CD4-positive, alpha-beta T cell treated with Interleukin-17A for 4 hours (primary cell): ENCODE results near the gene SCYGR5.

Experiments
- DNase-seq: peaks from one replicate; pipeline ENCODE4 v3.0.0-alpha.2; 2020; ENCODE audit warnings: mixed read lengths

SCYGR5 gene

DNA sequence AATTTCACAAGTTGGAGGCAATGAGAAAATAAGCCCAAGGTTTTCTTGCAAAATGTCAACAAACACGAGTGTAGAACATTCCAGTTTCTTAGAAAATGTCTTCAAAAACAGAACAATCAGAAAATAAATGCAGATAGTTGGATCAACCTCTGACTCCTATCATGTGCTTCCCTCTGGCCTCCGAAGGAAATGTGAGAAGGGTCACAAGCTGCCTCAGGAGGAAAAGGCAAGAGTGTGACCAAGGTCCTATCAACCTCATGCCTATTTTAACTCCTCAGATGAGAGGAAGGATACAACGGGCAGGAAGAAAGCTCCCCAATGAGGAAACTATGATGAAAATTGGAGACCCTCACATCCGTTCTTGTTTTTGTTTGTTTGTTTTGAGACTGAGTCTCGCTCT is 7.9 kb downstream of the SCYGR5 start:
- no peak for DNase-seq

DNA sequence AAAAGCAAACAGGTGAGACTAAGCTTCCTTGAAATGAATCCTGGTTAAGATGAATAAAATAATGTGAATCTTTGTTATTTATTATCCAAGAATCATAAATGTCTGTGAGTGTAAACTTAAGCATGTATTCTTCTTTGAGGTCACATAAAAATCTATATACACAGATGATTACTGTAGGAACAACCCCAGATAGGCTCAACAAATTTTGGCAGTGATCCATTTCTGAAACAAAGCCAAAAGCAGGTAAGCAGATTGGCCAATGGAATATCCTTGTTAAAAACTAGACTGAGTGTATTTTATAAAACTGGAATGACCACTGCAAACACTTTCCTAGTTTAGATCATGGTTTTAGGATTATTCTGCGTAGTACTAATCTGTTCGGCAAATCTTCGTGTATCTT is 11.3 kb downstream of the SCYGR5 start:
- DNase-seq: no peak

DNA sequence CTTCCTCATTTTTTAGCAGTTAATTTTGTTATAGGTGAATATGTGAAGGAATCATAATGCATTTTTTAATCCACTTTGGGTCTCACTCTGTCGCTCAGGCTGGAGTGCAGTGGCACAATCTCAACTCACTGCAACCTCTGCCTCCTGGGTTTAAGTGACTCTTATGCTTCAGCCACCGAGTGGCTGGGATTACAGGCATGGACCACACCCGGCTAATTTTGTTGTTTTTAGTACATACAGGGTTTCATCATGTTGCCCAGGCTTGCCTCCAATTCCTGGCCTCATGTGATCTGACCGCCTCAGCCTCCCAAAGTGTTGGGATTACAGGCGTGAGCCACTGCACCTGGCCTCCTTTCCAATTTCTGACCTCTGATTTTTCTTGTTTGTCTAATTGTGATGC is 17.7 kb downstream of the SCYGR5 start:
- DNase-seq: no peak

- no peak for DNase-seq
Measured at GRCh38 chr2:227687189-227687588, 20.6 kb downstream of the SCYGR5 start.

- DNase-seq: no peak
Measured at GRCh38 chr2:227696990-227697679, 30.5 kb downstream of the SCYGR5 start.

- DNase-seq: no peak
Measured at GRCh38 chr2:227701556-227701955, 35.0 kb downstream of the SCYGR5 start.

GRCh38 chr2:227703280-227703732 is 36.7 kb downstream of the SCYGR5 start:
- DNase-seq: no peak

DNA sequence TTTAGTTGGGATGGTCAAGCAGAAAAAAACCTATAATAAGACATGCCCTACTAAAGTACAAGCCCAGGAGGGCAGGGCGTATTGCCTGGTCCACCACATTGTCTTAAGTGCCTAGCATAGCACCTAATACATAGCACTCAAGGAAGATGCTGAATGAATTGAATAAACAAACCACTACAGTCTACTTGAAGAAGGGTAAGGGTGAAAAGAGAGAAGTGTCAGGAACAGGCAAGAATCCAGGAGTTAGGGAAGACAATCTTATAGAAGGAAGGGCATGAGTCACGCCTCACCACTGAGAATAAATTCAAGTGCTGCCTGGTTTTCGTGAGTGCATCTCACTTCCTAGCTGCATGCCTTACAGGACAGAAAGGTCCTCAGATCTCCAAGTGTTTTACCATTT is 37.4 kb downstream of the SCYGR5 start:
- no peak for DNase-seq

DNA sequence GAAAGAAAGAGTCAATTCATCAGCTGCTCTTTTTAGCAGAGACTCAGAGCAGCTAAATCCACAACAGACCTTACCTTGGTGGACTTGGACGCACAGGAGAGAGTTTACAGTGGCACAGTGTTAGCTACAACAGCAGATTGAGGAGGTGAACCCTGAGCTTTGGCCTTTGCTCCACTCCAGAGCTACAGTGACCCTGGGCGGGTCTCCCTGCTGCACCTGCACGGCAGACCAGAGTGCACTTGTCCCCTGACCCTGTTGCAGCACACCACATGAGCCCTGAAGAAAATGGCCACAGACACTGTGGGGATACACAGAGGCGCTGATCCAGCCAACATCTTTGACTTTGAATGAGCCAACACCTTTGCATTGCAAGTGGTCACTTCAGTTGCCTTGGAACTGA is 40.3 kb downstream of the SCYGR5 start:
- DNase-seq: no peak

DNA sequence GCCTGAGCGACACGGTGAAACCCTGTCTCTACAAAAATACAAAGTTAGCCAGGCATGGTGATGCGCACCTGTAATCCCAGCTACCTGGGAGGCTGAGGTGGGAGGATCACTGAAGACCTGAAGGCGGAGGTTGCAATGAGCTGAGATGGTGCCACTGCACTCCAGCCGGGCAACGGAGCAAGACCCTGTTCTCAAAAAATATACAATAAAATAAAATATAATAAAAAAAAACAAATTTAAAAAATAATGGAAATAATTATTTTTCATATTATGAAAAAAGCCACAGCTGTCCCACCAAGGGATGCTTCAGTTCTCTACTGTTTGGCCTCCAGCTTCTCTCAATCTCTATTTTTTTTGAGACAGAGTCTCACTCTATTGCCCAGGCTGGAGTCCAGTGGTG is 40.8 kb downstream of the SCYGR5 start:
- DNase-seq: no peak

DNA sequence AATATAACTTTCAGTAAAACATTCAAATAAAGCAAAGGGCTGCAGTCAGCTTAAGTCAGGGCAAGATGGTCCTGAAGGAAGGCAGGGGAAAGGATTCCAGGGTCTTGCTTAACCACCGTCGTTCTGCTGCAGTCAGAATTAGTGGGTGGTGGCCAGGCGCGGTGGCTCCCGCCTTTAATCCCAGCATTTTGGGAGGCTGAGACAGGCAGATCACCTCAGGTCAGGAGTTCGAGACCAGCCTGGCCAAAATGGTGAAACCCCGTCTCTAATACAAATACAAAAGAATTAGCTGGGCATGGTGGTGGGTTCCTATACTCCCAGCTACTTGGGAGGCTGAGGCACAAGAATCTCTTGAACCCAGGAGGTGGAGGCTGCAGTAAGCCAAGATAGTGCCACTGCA is 44.4 kb downstream of the SCYGR5 start:
- DNase-seq: no peak

GRCh38 chr2:227713291-227713690 is 46.7 kb downstream of the SCYGR5 start:
- DNase-seq: no peak

GRCh38 chr2:227716501-227716900 is 49.9 kb downstream of the SCYGR5 start:
- DNase-seq: no peak
